PC-9 (cell line): Measurements from ENCODE around the gene TDRD9. TPM values are rescaled to one million over a fixed set of nuclear protein-coding genes. Genes with fewer than 3 reads are reported as not detected.

Source experiments
- BruUV-seq: library from RNA; stranded (reverse); fragments of 400-500 nt; replicated peaks from 2 replicates; lab custom pipeline; 2021; lab: Mats Ljungman, UMichigan
- CTCF ChIA-PET: fragments of 300-600 bp; sonication (Branson Sonifier 250); formaldehyde crosslinking; loops from one replicate; lab custom pipeline; 2022; ENCODE audit warnings: antibody characterized with exemption; lab: Charles Lee
- POLR2A ChIA-PET: fragments of 300-600 bp; sonication (Branson Sonifier 250); formaldehyde crosslinking; loops from one replicate; lab custom pipeline; 2022; ENCODE audit warnings: antibody characterized with exemption; ENCODE audit not compliant: unreplicated experiment; lab: Charles Lee
- DNase-seq, 2 experiments: peaks; one replicate each; pipeline versions ENCODE4 v3.0.0 to v3.0.0-alpha.2; 2015 to 2022; ENCODE audit warnings: mixed read lengths in 1 of 2
- H2AFZ ChIP-seq: fragments of 200-600 bp; sonication (generic); 2 replicates; pipeline ENCODE4 v1.8.1; 2017; ENCODE audit warnings: antibody characterized with exemption
- H3F3A ChIP-seq: fragments of 200-600 bp; sonication (generic); 2 replicates; pipeline ENCODE4 v1.8.1; 2017; ENCODE audit warnings: antibody characterized with exemption, mild to moderate bottlenecking, low read depth; ENCODE audit not compliant: insufficient read depth
- H3K27ac ChIP-seq: fragments of 200-600 bp; sonication (generic); 2 replicates; pipeline ENCODE4 v1.6.1; 2016; ENCODE audit warnings: mixed run types
- H3K27me3 ChIP-seq: fragments of 200-600 bp; sonication (generic); 2 replicates; pipeline ENCODE4 v1.6.1; 2016; ENCODE audit warnings: low read depth, mixed run types; ENCODE audit not compliant: insufficient read depth
- H3K36me3 ChIP-seq: fragments of 200-600 bp; sonication (generic); 2 replicates; pipeline ENCODE4 v1.6.1; 2016; ENCODE audit warnings: low read depth, mixed run types
- H3K4me1 ChIP-seq: fragments of 200-600 bp; sonication (generic); replicated peaks from 2 replicates; pipeline ENCODE4 v1.6.1; 2016; ENCODE audit warnings: mixed run types; ENCODE audit not compliant: insufficient read depth
- H3K4me2 ChIP-seq: fragments of 200-600 bp; sonication (generic); 2 replicates; pipeline ENCODE4 v1.6.1; 2017; ENCODE audit warnings: mixed run types
- H3K4me3 ChIP-seq: fragments of 200-600 bp; sonication (generic); 2 replicates; pipeline ENCODE4 v1.6.1; 2016; ENCODE audit warnings: mixed run types
- H3K79me2 ChIP-seq: fragments of 200-600 bp; sonication (generic); 2 replicates; pipeline ENCODE4 v1.6.1; 2017; ENCODE audit warnings: low read depth, mixed run types
- H3K9me2 ChIP-seq: fragments of 200-600 bp; sonication (generic); 2 replicates; pipeline ENCODE4 v1.8.1; 2017; ENCODE audit warnings: mild to moderate bottlenecking; ENCODE audit not compliant: insufficient read depth
- H3K9me3 ChIP-seq: fragments of 200-600 bp; sonication (generic); 2 replicates; pipeline ENCODE4 v1.8.1; 2016; ENCODE audit warnings: low read depth; ENCODE audit not compliant: insufficient read depth
- H4K20me1 ChIP-seq: fragments of 200-600 bp; sonication (generic); 2 replicates; pipeline ENCODE4 v1.8.1; 2017; ENCODE audit not compliant: insufficient read depth
- CTCF ChIP-seq: fragments of 200-600 bp; sonication (generic); conservative IDR thresholded peaks from 2 replicates; pipeline ENCODE4 v1.6.1; 2017; ENCODE audit warnings: mixed run types, antibody characterized with exemption, mild to moderate bottlenecking, moderate library complexity
- EZH2 ChIP-seq: fragments of 200-600 bp; sonication (generic); IDR thresholded peaks from 2 replicates; pipeline ENCODE4 v1.8.0; 2017; ENCODE audit warnings: antibody characterized with exemption, low read depth
- intact Hi-C: fragments of 100-400 bp; cut with micrococcal nuclease; formaldehyde crosslinking; loops from one replicate; pipeline ENCODE4 v1.10.0; 2022; ENCODE audit not compliant: unreplicated experiment
- total RNA-seq: library from RNA; stranded (reverse); gene quantifications from 2 replicates; pipeline ENCODE4 v1.2.3, GENCODE V29; 2021

The TDRD9 gene
- total RNA-seq, 1 experiment from 2014 or later: 0.15 TPM

- Histone ChIP-seq H3K4me3 (no peak overlapping the region), H3K4me2 (no peak overlapping the region), H3F3A (no peaks in the 10 kb centered on the region), H3K9me2 (no peaks in the 10 kb centered on the region), H3K27me3 (no peaks in the 10 kb centered on the region), H3K79me2 (no peaks in the 10 kb centered on the region), H3K36me3 (no peaks in the 10 kb centered on the region), H3K9me3 (no peaks in the 10 kb centered on the region), H2AFZ (no peak overlapping the region), H3K4me1 (peaks cover under 1% of the 10 kb centered on the region; the same call in 1 of the 2 replicates), H4K20me1 (no peaks in the 10 kb centered on the region), H3K27ac (no peak overlapping the region)
- no peak for DNase-seq
- intact Hi-C loops: no loop called here
- no peak for TF ChIP-seq EZH2
- TF ChIP-seq CTCF: no peak
- CTCF ChIA-PET: interaction anchor here (0.8 to 1.2 kb wide), 2 partner anchors 38 to 68 kb away, joined by 3 to 8 read pairs; no protein-coding TSS in a partner anchor
- POLR2A ChIA-PET: no interaction called here
- BruUV-seq: no TSS peak
Observed at GRCh38 chr14:103899833-103900232, 28.4 kb upstream of the TDRD9 start.

GRCh38 chr14:103904493-103905107 lies 23.7 kb upstream of the TDRD9 start:
- BruUV-seq: no TSS peak
- no peaks in the 10 kb centered on the region for H3K9me2 ChIP-seq

DNA sequence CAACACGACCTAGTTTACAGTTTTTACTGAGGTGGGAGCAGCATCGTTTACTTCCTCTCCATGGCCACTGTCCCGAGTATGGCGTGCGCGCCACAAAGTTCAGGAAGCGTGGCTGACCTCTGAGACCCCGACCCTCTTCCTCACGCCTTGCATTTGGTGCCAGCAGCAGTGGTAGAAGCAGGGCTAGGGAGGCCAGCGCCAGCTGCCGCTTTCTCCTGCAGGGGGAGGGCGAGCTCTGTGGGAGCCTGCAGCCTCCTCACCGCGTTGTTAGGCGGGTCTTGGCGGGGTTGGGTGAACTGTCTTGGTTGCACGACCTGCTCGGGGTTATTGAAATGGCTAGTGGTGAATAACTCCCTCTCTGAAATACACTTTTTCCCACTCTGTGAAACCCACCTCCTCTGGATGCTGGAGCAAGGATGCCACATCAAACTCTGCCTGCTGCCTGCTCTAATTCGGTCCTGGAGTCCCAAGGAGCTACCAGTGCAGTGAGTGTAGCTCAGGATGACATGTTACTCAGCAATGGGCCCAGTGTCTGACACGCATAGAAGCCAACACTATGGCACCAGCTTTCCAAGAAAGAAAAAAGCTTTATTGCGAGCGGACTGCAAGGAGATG lies 22.3 kb upstream of the TDRD9 start:
- Histone ChIP-seq H3K36me3 (no peaks in the 10 kb centered on the region), H2AFZ (no peak overlapping the region), H3K4me1 (0 out of 2 replicates have a peak, but pooled peaks cover 3% of the 10 kb centered on the region), H3K9me2 (no peaks in the 10 kb centered on the region), H3F3A (no peaks in the 10 kb centered on the region; the same call in 1 of the 2 replicates), H3K27ac (no peak overlapping the region), H3K4me3 (no peak overlapping the region), H4K20me1 (no peaks in the 10 kb centered on the region), H3K9me3 (no peaks in the 10 kb centered on the region), H3K27me3 (no peaks in the 10 kb centered on the region), H3K4me2 (no peak overlapping the region), H3K79me2 (no peaks in the 10 kb centered on the region)
- no peak for DNase-seq
- POLR2A ChIA-PET: no interaction called here
- intact Hi-C loops: no loop called here
- no peak for TF ChIP-seq EZH2
- no peak for TF ChIP-seq CTCF
- CTCF ChIA-PET: no interaction called here
- BruUV-seq: no TSS peak

More at GRCh38 chr14:103904493-103905107, 23.7 kb upstream of the TDRD9 start:
- no peaks in the 10 kb centered on the region for H3F3A ChIP-seq
- ChIA-PET POLR2A (interaction anchor here (0.5 kb wide), 1 partner anchor 1064 kb away, joined by 3 read pairs; no protein-coding TSS in a partner anchor), CTCF (interaction anchor here (0.6 to 1.5 kb wide), 3 partner anchors 73 to 98 kb away, joined by 3 to 5 read pairs (median 5); no protein-coding TSS in a partner anchor)
- no peak overlapping the region for H3K27ac ChIP-seq
- H4K20me1 ChIP-seq: no peaks in the 10 kb centered on the region
- no peaks in the 10 kb centered on the region for H3K79me2 ChIP-seq
- intact Hi-C loops: no loop called here
- H3K36me3 ChIP-seq: no peaks in the 10 kb centered on the region
- no peak overlapping the region for H3K4me2 ChIP-seq
- TF ChIP-seq CTCF: no peak
- no peak for TF ChIP-seq EZH2
- H3K9me3 ChIP-seq: no peaks in the 10 kb centered on the region
- no peak overlapping the region for H2AFZ ChIP-seq
- DNase-seq: no peak
- H3K4me3 ChIP-seq: no peak overlapping the region
- no peaks in the 10 kb centered on the region for H3K27me3 ChIP-seq
- no peaks in the 10 kb centered on the region for H3K4me1 ChIP-seq
